HG03039 (cell line): Measurements from ENCODE around the gene GPR107.

ENCODE experiments used
- ATAC-seq: cut with Tn5 transposase; IDR thresholded peaks from one replicate; pipeline ENCODE4 v1.9.1; 2021; ENCODE audit warnings: mild to moderate bottlenecking, moderate library complexity; ENCODE audit not compliant: unreplicated experiment

The GPR107 gene

DNA sequence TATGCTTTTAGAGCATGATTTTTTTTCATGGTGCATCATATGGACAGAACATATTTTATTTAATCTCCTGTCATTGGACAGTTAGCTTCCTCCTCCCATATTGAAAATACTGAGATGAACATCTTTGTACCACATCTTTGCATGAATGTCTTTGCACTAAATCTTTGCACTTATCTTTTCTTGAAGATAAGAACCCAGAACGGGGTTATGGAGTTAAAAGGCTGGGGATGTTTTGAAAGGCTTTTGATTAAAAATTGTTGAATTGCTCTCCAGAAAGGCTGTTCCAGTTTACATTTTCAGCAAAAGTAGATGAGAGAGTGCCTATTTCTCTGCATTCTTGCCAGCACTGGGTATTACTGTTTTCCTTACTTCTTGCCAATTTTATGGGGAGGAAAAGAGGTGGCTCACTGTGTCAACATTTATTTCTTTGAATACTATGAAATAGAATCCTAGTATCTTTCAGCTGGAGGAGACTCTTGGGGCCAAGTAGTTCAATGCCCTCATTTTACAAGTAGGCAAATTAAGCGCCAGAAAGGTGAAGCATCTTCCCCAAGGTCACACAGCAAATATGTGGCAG is 125.7 kb downstream of the GPR107 start:
- no peak for ATAC-seq

DNA sequence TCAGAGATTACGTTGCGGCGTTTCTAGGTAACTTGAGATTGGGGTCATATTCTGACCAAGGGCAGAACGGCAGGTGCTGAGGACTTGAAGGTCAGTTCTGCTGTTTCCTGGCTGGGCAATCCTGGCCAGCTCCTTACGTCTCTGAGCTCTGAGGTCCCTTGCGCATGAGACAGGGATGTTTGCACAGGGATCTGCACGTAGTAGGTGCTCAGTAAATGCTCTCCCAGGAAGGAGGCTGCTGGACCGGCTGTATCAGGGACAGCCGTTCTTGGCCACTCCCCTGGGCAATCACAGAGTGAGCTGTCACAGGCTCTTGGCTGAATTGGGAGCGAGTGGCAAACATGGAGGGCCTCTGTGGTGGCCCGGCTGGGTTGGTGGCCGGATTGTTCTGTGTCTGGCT is 126.8 kb downstream of the GPR107 start:
- no peak for ATAC-seq

DNA sequence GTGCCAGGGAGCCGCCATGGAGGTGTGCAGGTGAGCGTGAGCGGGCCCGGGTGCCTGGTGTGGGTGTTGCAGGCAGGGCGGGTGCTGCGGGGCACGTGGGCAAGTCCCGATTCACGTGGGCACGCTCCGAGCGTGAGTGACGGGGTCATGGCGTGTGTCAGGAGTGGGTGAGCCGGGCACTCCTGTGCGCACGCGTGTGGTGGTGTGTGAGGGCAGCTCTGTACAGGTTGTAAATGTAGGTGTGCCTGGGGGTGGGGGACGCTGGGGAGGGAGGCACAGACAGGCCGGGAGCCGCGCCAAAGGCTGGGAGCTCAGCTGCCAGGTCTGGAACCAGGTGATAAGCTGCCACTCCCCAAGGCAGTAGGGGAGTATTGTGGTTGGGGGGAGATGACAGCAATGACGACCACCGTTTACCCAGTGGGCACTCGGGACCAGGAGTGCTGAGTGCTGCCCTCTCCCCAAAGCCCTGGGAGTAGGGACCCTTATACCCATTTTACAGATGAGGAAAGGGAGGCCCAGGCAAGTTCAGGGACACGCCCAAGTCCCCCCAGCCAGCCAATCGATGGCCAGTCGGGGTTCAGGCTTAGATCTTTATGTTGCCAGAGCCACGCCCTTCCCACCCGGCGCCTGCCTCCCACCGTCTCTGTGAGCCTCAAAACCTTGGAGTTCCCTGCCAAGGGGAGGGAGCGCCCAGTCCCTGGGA is 128.1 kb downstream of the GPR107 start:
- no peak for ATAC-seq

DNA sequence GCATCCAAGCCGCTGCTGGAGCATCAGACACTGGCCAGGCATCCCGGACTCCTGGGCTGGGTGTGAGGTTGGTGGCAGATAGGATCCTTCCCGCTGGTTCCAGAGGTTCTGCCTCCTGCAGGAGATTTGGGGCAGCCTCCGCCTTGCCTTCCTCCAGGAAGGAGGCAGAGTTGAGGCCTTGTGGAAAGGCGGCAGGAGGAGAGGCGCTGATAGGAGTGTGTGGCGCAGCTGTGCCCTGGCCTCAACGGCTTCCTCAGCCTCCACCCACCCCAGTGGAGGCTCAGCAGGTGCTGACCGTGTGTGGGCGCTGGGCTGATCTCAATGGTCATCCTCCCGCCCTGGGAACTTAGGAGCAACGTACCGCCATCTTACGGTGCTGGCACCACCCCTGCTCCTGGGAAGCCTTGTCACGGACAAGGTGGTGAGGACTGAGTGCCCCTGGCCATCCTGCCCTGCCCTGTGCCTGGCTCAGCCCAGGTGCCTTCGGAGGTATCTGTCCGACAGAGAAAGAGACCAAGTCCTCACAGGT is 128.7 kb downstream of the GPR107 start:
- ATAC-seq: no peak

DNA sequence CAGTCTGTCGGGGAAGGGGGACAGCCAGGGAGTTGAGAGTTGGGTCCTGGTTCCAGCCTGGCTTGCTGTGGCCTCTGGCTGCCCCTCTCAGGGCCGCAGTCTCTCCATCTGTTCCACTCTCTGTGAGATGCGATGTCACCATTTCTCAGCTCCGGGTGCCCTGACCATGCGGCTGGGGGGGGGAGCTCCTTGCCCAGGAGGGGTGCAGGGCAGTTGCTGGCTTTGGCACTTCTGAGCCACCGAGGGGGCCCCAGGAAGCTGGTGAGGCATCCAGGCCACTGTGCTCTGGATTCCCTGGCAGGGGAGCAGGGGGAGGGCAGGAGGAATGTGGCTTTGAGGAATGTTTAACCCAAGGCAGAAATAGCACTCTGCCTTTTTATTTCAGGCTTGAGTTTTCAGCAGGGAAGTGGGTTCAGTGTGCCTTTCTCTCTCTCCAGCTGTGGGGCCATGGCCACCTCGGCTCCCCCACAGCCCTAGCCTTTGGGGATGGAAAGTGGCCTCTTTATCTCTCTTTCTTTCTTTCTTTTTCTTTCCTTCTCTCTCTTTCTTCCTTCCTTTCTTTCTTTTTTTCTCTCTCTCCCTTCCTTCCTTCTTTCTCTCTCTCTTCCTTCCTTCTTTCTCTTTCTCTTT is 129.5 kb downstream of the GPR107 start:
- ATAC-seq: no peak

DNA sequence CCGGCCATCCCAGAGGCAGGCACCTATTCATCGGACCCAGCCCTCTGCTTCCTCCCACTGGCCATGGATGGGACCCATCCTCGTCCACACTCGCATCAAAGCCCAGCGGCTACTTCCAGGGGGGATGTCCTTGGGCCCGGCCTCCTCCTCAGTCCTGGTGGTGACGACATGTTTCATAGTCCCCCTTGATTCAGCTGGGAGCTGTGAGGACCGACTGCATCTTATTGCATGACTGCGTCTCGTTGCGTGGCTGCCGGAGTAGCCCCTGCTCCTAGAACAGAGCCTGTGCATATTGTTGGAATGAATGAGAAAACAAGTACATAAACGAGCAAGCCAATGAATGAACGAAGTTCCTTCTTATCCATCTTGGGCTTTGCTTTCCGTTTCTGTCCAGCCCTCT is 131.3 kb downstream of the GPR107 start:
- ATAC-seq: no peak

DNA sequence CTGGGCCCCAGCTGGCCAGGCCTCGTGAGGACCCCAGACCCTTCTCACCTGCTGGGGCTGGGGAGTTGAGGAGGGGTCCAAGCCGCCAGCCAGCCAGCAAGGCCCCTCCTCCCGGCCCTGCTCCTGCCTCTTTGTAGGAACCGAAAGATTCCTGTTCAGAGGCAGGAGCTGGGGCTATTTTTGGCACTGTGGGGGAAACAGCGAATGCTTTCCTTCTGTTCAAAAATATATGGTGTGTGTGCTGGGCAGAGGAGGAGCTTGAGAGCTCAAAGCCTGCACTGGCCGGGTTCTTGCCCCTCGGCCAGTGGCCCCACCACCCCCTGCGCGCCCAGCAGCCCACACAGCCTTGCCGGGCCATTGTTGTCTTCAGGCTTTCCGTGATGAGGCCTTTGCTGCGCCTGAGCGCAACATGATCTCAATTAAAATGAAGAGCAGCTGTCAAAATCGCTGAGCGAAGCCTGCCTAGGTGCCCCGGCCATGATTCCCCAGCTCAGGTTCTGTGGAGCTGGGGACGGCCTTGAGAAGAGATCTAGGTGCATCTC is 131.9 kb downstream of the GPR107 start:
- no peak for ATAC-seq

DNA sequence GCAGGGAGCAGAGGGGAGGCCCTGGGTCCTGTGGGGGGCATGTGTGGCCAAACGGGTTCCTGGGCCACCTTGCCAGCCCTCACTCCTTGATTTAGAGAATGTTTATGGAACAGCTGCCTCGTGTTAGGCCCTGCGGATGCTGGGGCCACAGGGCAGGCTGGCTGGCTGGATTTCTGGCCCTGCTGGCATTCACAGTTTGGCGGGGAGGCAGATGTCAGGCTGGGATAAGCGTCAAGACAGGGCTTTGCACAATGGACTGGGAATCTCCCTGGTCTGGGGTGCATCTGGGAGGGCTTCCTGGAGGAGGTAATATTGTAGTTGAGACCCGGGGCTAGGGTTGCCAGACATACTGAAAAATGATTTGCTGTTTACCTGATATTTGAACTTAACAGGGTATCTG is 132.3 kb downstream of the GPR107 start:
- no peak for ATAC-seq

DNA sequence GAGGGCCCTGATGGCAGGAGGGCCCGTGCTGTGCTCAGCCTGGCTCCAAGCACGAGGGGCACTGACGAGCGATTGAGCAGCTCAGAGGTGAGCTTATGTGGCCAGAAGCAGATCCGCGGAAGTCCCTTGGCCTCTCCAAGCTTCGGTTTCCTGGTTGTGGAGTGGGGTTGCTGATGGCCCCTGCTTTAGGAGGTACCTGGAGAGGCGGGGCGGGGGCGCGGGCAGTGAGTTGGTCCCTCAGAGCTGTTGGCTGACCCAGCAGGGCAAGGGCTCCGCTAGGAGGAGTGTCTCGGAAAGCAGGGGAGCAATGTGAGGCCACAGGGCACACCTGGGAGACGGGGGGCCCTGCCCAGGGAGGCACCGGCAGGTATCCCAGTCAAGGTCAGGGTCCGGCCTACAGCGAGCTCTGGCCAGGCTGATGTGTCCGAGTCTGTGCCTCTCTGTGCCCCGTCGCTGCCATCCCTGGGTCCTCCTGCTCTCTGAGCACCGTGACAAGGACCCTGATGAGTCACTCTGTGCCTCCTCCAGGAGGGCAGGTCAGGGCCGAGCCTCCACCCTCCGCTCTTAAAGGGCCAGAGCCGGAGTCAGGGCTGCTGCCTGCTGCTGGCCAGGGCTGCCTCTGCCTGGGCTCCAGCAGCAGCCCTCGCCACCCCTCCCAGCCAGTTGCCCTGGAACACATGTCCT is 133.3 kb downstream of the GPR107 start:
- no peak for ATAC-seq

DNA sequence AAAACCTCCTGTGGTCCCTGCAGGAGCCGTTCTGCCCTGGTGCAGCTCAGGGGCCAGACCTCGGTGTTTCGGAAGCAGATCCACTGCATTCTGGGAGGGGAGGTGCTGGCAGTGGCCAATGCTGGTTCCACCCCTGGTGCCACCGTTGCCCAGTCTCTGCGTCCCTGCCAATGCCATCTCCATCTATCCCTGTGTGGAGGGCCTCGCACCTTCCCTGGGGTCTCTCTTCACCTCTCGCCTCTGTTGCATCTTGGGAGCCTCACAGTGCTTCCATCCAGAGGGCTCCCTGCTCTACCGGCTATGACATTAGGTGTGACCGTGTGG is 133.8 kb downstream of the GPR107 start:
- ATAC-seq: no peak

DNA sequence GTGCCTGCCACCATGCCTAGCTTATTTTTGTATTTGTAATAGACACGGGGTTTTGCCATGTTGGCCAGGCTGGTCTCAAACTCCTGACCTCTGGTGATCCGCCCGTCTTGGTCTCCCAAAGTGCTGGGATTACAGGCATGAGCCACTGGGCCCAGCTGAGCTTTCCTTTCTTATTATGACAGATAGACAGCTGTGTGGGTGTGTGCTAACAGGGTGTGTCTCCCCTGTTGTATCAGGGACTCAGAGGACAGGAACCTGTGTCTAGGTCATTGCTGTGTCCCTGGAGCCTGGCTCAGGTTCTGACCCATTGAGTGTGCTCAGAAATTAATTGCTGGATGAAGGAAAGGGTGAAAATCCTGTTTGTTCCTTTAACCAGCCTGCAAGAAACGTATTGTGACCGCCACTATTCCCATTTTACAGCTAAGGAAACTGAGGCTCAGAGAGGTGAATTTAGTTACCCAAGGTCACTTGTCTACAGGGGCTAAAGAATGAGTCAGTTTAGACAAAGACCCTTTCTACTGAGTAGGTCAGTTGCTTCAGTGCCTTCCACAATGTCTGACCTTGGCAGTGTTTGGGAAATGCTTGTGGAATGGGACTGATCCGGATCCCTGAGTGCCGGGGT is 135.3 kb downstream of the GPR107 start:
- no peak for ATAC-seq
